ENCODE results near the gene IL1RAPL2.
"Not testable (repeated sequence)": the region's sequence is repeated elsewhere in the genome, so short reads cannot be mapped to it uniquely, and the experiment has no call there.

IL1RAPL2 gene

DNA sequence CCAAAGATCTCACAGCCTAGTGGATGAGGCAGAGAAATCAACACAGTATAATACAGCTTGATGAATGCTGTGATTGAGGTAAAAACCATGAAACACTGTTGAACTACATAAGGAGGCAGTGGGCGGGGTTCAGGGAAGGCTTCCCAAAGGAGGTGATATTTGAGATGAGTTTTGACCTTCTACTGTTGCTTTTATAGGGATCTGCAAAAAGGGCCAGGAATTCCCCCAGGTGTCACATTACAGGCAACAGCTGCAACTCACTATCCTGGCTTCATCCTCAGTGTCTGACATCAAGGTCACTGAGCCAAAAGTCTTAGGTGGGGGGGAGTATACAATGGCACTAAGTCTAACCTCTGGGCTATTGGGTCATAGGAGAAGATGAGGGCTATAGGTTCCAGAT lies 1070.7 kb downstream of the IL1RAPL2 start:
- DNase-seq: no peak

DNA sequence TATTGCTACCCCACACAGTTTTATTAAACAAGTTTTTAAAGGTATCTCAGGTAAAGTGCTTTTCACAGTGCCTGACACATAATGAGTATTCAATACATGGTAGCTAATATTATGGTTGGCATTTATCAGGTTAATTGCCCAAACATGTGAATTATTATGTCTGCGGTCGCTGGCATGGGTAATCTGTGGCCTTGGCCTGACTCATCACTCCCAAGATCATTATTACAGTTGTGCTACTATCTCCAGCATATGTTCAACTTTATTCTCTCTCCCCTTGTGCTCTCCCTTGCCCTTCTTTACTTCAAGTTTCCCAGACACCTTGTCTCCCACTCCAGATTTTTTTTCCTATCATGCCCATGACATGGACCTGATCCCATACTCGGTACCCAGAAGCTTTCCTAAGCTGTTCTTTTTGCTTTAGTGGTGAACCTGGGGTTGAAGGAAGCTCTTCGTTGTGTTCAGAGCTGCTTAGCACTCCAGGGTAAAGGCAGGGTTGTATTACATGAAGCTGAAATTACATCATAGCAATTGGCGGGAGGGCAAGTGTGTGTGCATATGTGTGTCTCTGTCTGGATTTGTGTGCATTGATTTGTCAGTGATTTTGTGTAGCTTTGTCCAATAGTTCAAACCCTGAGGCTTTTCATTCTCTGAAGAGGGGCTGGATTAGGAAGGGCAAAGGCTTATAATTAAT lies 1079.8 kb downstream of the IL1RAPL2 start:
- no peak for DNase-seq

DNA sequence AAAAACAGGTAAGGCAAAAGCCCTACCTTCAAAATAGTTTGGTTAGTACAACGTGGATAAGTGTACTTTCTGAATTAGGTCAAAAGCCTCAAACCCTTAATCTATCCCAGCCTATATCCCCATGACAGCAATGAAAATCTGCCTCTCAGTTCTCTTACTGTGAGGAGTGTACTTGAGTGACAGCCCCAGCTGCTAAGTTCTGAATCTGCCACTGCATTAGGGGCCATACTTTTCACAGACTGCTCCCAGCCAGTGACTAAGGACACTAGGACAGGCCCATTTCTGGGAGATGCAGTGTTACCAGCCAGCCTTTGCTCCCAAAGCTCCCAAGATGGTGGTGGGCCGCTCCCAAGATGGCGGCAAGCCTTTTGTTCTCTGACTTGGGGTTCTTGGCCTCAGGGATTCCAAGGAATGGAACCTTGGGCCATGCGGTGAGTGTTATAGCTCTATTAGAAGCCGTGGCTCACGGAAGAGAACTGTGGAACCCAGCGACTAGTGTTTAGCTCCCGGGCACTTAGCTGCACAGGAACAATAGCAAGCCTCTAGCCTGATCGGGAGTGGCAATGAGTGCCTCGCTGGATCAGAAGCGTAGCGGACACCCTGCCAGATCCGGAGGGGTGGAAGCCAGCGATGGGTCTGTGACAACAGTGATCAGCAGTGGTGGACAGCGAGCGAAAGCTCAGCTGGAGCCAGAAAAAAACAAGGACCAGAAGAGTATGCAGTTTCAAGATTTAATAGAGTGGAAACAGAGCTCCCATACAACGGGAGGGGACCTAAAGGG lies 1080.8 kb downstream of the IL1RAPL2 start:
- no peak for DNase-seq

DNA sequence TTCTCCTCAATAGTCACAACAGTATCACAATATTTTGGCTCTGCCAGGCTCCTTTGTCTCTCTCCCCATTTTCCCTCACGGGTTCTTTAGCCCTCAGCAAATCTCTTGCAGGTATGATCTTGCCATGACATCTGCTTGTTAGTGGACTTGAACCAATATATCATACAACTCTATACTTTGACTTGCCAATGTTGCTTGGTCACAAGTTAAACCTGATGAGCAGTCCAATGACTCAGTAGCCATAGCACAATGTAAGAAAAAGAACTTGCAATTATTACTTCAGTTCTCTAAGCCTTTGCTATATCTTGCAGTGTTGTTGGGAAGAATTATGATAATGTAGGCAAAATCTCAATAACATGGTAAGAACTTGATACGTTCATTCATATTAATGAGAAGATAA lies 1081.8 kb downstream of the IL1RAPL2 start:
- no peak for DNase-seq

DNA sequence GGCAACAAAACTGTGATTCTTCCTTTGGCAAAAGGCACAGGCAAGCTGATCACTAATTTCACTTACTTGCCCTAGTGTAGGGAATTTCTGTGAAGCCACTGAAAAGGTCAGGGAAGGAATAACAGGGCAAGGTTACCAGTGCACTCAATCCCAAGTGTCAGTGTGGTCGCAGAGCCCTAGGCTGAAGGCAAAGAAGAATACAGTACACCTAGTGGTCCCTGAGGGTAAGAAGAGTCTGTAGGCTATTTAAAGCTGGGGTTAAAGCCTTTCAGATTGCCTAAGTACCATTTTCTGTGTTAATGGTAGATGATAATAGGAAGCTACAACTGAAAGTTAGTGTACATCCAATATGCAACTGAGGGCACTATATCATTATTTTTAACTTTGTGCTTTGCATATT lies 1082.7 kb downstream of the IL1RAPL2 start:
- no peak for DNase-seq

DNA sequence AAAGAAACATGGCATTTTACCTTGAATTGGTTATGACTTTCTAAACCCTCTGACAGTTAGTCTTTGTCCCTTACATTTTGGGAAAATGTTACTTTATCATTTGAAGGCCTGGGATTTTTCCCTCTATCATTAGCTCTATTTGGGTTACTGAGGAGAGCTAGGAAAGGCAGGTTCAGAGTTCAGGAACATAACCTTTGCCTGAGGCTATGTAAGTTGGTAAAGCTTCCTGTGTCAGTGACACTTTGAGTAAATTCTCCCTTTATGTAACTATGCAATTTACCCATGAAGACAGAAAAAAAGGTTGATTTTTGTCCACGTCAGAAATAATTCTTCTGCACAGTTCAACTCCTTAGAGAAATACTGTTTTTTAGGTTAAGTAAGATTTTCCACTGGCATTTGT lies 1084.6 kb downstream of the IL1RAPL2 start:
- DNase-seq: no peak

DNA sequence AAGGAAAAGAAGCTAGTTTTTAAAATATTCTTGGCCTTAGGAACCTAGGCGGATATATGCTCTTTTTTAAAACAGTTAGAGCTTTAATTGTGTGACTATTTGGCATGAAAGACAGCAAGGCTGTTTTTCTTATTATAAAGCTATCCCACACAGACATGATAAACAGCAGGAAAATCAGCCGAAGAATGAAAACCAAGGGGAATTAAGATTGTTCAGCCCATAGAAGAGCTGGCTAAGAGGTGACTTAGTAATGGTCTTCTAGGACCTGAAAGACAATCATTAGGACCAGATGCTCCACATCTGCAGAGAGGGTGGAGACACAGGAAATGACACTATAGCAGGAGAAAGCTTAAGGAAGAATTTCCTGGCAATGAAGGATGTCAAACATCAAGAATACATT lies 1085.0 kb downstream of the IL1RAPL2 start:
- no peak for DNase-seq

DNA sequence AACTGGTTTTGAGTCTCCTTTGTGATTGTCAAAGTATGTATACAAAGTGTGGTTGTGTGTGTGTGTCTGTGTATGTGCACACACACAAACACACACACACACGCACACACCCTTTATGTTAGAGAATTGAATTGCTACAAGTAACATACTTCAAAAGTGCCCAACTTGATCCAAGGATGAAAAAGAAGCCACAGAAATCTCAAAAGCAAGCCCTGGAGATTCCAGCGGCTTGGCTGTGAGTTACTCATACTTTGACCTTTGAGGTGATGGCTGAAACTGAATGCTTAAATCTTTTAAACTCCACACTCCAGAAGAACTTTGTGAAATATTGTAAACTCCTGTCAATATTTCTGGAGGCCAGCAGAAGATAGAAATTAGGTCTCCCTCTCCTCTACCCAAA lies 1087.9 kb downstream of the IL1RAPL2 start:
- DNase-seq: no peak

DNA sequence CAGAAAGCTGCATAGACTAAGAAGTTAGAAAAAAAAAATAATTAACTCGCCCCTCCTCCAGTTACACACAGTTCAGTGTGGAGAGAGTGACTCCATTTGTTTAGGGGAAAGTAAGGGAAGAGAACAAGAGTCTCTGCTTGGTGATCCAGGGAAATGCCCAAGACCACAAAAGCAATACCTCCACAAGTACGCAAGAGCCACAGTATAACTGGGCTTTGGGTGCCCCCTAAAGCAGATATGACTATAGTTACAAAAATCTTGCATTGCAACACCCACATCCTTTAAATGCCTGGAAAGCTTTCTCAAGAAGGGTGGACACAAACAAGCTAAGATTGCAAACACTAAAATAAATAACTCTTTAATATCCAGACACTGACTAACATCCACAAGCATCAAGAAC lies 1092.1 kb downstream of the IL1RAPL2 start:
- DNase-seq: no peak

DNA sequence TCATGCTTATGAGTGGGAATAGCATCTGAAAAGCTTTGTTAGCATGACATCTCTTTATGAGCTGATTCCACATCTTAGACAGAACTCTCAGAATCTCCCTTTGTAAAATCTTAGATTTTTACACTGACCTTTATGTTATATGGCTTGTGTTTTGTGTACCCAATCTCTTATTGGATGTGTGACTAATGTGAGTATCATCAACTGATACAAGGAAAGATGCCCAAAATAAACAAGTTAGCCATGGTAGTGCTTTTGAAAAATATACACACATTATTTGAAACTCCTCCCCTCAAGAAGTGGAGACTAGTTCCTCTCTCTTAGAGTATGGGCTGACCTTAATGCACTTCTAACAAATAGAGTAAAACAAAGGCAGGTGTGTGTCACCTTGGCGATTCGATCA lies 1096.2 kb downstream of the IL1RAPL2 start:
- no peak for DNase-seq

DNA sequence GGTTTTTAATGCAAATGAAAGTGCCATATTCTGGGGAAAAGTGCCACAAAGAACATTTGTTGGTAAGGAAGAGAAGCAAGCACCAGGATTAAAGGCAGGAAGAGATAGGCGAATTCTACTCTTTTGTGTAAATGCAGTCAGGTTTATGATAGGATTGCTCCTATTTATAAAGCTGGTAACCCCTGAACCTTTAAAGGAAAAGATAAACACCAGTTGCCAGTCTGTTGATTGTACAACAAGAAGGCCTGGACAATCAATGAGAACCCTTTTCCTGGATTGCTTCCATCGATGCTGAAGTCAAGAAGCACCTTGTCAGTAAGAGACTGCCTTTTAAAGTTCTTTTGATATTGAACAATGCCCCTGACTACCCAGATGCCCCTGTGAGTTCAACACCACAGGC lies 1098.2 kb downstream of the IL1RAPL2 start:
- no peak for DNase-seq

DNA sequence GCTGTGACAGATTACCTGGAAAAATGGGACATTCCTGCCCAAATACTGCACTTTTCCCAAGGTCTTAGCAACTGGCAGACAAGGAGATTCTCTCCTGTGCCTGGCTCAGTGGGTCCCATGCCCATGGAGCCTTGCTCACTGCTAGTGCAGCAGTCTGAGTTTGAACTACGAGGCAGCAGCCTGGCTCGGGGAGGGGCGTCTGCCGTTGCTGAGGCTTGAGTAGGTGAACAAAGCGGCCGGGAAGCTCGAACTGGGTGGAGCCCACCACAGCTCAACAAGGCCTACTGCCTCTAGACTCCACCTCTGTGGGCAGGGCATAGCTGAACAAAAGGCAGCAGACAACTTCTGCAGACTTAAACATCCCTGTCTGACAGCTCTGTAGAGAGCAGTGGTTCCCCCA lies 1118.3 kb downstream of the IL1RAPL2 start:
- DNase-seq: not testable (repeated sequence)

DNA sequence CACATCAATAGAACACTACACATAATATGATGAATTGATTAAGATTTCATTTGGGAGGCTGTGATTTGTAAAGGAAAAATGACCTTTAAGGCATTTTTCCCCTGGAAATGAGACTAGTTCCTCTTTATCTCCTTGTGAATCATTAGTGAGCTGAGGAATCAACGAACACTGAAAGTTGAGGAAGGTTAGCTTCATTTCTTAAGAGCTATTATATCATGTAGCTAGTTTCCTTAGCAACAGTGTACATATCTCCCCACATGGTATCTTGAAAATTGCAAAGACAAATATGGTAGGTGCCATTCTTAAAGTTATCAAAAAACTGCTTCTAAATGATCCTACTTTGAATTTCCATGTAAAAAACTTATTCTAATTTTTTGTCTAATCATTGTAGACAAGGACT lies 1128.8 kb downstream of the IL1RAPL2 start:
- no peak for DNase-seq

DNA sequence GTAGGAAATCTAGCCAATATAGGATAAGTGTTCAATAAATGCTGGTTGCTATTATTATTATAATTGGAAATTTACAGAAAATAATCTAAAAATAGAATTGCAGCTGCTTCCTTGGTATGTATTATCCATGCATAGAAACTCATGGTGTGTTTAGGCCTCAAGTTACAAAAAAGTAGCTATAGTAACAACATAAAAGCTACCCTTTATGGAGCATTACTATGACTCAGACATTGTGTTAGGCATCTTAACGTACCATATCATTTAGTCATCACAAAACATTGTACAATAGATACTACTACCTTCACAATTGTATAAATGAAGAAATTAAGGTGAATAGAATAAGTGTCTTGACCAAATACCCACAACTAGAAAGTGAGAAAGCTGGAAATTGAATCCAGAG lies 1129.5 kb downstream of the IL1RAPL2 start:
- DNase-seq: no peak

DNA sequence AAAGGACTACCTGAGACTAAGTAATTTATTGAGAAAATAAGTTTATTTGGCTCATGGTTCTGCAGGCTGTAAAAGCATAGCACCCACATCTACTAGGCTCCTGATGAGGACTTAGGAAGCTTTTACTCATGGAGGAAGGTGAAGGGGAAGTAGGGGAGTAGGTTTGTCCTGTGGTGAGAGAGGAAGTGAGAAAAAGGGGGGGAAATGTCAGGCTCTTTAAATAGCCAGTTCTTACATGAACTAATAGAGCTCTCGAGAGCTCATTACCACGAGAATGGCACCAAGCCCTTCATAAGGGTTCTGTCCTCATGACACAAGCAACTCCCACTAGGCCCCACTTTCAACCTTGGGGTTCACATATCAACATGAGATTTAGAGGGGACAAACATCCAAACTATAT lies 1130.9 kb downstream of the IL1RAPL2 start:
- no peak for DNase-seq

DNA sequence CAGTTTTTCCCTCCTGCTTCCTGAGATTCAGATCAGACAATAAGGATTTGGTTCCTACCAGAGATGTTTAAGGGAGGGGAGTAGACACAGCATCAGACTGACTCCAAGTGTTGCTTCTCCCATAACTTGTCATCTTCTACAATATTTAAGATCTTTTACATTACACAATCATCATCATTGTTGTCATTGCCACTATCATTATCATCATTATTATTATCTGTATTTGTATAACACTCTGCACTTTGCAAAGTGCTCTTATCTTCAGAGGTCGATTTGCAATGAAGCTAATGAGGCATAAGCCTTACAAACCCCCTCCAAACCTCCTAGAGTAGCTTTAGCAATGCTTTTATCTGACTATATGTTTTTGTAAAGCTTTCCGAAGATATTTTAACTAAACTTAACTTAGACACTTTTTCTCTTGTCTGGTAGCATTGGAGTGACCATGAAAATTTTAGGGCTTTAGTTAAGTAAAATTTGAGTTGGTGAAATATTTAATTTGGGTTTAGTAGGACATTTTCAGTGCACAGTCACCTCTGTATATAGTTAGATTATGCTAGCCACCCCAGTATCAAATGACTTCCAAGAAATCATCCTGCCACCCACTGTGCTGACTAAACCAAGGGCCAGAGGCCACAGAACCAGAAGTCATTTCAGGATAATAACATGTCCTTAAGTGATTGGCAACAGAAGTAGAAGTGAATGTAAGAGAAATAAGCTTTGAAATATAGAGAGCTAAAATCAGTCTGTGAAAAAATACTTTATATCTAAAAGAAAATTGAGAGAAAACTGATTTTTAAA lies 1132.2 kb downstream of the IL1RAPL2 start:
- DNase-seq: no peak

DNA sequence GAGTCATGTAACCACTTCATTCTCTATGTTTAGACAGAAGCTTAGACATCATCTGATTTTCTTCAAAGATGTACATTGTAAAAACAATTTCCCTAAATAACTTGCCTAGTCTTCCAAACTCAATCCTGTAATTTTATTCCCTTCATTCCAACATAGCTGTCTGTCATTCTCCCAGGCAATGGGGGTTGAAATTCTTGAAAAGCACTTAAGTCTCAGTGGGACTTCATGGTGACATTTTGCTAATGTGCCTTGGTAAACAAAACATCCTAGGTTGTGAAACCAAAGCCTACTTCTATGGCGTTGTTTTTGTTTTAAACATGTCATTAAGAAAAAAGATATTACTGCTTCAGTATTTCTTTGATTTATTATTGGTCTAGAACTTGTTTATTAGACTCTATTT lies 1134.3 kb downstream of the IL1RAPL2 start:
- no peak for DNase-seq

DNA sequence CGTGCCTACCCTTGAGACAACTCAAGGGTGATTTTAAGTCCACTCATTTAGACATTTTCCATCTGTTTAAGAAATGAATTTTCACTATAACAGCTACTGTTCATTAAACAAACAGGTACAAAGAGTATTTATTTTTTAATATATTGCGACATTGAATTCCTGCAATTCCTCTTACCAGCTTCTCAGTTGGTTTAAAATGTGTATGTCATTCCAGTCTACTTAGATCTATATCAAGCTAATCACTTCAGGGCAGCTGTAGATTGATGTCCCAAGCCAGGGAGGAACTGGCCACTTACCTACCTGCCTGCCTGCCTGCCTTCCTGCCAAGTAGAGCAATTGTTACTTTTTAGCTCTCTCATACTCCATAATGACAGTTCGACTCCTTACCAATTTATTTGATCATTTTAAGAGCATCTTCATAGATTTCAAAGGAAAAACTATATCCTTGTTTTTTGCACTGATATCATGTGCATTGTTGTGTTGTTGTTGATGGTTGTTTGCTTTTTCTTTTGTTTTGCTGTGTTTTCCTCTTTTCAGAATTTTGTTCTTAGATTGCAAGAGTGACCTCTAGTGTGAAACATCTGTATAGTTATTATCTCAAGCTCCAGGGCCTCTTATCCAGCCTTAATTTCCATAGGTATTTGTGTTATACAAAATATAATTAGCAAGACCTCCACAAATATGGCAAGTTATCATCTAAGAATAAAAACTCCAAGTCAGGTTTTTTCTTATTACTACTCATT lies 1135.5 kb downstream of the IL1RAPL2 start:
- no peak for DNase-seq

DNA sequence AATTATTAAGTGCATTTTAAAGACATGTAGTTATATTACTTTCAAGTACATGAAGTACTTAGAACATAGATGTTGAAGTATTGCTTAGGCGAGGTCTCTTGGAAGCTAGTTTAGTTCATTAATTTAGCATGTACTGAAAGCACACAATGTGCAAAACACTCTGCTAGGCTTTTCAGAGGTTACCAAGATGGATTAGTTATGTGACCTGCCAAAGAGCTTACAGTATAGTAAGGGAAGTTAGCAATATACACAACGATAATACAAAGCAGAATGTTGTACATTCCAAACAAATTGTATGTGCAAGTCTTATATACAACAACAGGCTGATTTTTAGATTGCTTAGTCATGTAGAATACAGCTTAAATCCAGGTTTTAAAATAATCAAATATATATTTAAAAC lies 1137.9 kb downstream of the IL1RAPL2 start:
- no peak for DNase-seq

DNA sequence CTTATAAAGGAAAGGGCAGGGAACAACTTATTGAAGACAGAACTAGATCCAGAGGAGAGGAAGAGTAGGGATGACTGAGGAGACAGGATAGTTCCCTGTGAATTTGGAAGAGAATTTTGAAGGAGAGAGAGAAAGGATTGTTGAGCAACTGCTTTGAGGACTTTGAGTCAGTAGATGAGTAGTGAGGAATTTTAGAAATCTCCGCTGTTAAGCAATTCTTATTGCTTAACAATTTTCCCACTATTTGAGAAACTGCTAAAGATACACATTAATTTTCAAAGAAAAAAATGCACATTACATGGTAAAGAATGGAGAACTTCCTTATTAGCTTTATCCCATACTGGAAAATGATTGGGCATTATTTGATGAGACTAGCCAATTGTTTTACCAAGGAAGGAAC lies 1140.0 kb downstream of the IL1RAPL2 start:
- no peak for DNase-seq

DNA sequence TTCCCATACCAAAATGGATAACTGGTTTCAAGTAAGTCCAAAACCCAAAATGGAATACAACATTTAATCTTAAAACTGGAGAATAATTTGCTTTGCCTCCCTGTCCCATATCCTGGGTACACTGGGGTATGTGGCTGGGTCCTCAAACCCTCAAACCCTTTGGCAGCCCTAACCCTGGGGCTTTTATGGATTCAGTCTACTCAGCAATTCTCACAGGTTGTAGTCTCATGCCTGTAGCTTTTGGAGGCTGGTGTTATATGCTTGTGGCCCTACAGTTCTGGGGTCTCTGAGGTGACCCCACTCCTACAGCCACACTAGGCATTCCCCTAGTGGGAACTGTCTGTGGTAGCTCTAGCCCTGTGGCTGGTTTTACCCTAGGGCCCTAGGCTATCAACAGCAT lies 1145.8 kb downstream of the IL1RAPL2 start:
- no peak for DNase-seq

DNA sequence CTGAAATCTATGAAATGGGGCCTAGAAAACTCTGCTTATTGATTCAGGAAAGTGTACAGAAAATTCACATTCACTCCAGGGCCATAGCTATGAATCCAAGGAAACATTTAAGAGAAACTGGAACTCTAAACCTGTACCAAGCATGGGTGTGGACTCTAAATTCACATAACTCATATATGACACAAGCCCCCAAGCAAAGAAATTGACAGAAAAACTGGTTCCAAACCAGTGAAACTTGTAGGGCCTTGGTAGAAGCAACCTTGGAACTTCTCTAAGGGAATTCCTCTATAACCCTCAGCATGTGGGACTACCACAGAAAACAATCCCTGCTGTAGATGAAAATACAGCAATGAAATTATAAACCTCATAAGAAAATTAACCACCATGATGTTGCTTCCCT lies 1149.7 kb downstream of the IL1RAPL2 start:
- DNase-seq: no peak
